Smooth muscle cell (in vitro differentiated cells): ENCODE results near the gene PPCDC. TPM values are rescaled to one million over a fixed set of nuclear protein-coding genes. Genes with fewer than 3 reads are reported as not detected.

Source experiments
- DNase-seq: peaks from one replicate; lab custom pipeline; 2025; ENCODE audit not compliant: unreplicated experiment; lab: John Stamatoyannopoulos, UW
- H2AFZ ChIP-seq: fragments of 200-600 bp; sonication (generic); 2 replicates; pipeline ENCODE4 v1.6.0; 2016; ENCODE audit warnings: antibody characterized with exemption, low read depth, mild to moderate bottlenecking
- H3F3A ChIP-seq: fragments of 200-600 bp; sonication (generic); 2 replicates; pipeline ENCODE4 v1.6.0; 2017; ENCODE audit warnings: antibody characterized with exemption, low read depth
- H3K27ac ChIP-seq: fragments of 200-600 bp; sonication (generic); 2 replicates; pipeline ENCODE4 v1.5.1; 2016; ENCODE audit warnings: low read depth, mild to moderate bottlenecking
- H3K27me3 ChIP-seq: fragments of 200-600 bp; sonication (generic); 2 replicates; pipeline ENCODE4 v1.6.1; 2016; ENCODE audit warnings: low read depth, mild to moderate bottlenecking
- H3K36me3 ChIP-seq: fragments of 200-600 bp; sonication (generic); 2 replicates; pipeline ENCODE4 v1.5.1; 2016; ENCODE audit warnings: low read depth
- H3K4me1 ChIP-seq: fragments of 200-600 bp; sonication (generic); 2 replicates; pipeline ENCODE4 v1.5.1; 2016; ENCODE audit warnings: low read depth
- H3K4me2 ChIP-seq: fragments of 200-600 bp; sonication (generic); 2 replicates; pipeline ENCODE4 v1.6.0; 2016; ENCODE audit warnings: mild to moderate bottlenecking
- H3K4me3 ChIP-seq: fragments of 200-600 bp; sonication (generic); 2 replicates; pipeline ENCODE4 v1.5.1; 2016; ENCODE audit warnings: mild to moderate bottlenecking
- H3K79me2 ChIP-seq: fragments of 200-600 bp; sonication (generic); 2 replicates; pipeline ENCODE4 v1.6.0; 2016; ENCODE audit warnings: low read depth, mild to moderate bottlenecking
- H3K9ac ChIP-seq: fragments of 200-600 bp; sonication (generic); 2 replicates; pipeline ENCODE4 v1.6.0; 2016; ENCODE audit warnings: low read depth
- H3K9me3 ChIP-seq: fragments of 200-600 bp; sonication (generic); replicated peaks from 2 replicates; pipeline ENCODE4 v1.5.1; 2016; ENCODE audit warnings: low read depth
- H4K20me1 ChIP-seq: fragments of 200-600 bp; sonication (generic); 2 replicates; pipeline ENCODE4 v1.6.0; 2016; ENCODE audit warnings: low read depth
- CTCF ChIP-seq: fragments of 200-600 bp; sonication (generic); IDR thresholded peaks from 2 replicates; pipeline ENCODE4 v1.5.1; 2017; ENCODE audit warnings: borderline replicate concordance, mild to moderate bottlenecking, antibody characterized with exemption; ENCODE audit not compliant: insufficient read depth, poor library complexity, severe bottlenecking
- WGBS: methylation state at CpG from one replicate; pipeline ENCODE4 v1.1.7; 2016; ENCODE audit warnings: low lambda C conversion rate; 5-methylcytosine and 5-hydroxymethylcytosine counted together
- polyA plus RNA-seq: library from polyadenylated mRNA; unstranded; fragments of >200 nt; fragmentation: Nextera tagmentation; extraction: Ambion mirVana; gene quantifications from 2 replicates; pipeline ENCODE4 v1.2.1, GENCODE V29; 2016
- total RNA-seq: library from RNA; depleted of rRNA; stranded (reverse); fragments of >200 nt; gene quantifications from 2 replicates; pipeline ENCODE4 v1.2.3, GENCODE V29; 2014

PPCDC gene
- total and polyA plus RNA-seq, 2 experiments from 2014 or later, result 7.8 to 33.7 TPM

DNA sequence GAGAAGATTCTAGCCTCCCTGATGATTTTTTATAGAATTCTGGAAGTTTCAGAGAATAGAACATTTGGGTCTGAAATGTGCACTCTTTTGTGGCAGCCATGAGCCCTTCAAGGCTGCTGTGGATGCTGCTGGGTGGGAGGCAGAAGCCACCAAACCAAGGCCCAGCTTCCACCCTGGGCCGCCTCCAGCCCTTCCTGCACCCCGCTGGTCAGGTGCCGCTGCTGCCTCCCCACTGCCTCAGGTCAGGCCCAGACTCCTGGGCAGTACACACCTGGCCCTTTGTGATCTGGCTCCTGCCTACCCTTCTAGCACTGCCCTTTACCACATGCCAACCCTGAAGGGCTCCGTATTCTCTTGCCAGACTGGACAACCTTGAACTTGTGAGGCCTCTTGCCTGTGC, 28.3 kb downstream of the PPCDC start:
- H3K4me2 ChIP-seq, result no peak overlapping the region
- 96% methylated on average over 4 of the region's 4 CpGs for WGBS
- no peak for TF ChIP-seq CTCF

GRCh38 chr15:75052972-75053747, 29.8 kb downstream of the PPCDC start:
- Histone ChIP-seq H4K20me1 (peaks cover 4% of the 10 kb centered on the region), H3K9ac (no peak overlapping the region), H3K79me2 (no peaks in the 10 kb centered on the region), H3K4me2 (no peak overlapping the region), H3K9me3 (no peaks in the 10 kb centered on the region), H3K27me3 (no peaks in the 10 kb centered on the region), H3K4me3 (no peak overlapping the region), H3F3A (no peaks in the 10 kb centered on the region), H3K36me3 (no peaks in the 10 kb centered on the region), H2AFZ (no peak overlapping the region), H3K4me1 (peaks cover 4% of the 10 kb centered on the region), H3K27ac (no peak overlapping the region)
- no peak for DNase-seq
- WGBS, result 96% methylated on average over 5 of the region's 5 CpGs
- TF ChIP-seq CTCF, result no peak

More for the DNA sequence above, 28.3 kb downstream of the PPCDC start:
- H3K27me3 ChIP-seq, result no peaks in the 10 kb centered on the region
- no peak overlapping the region for H3K27ac ChIP-seq
- H3K79me2 ChIP-seq, result no peaks in the 10 kb centered on the region
- no peak overlapping the region for H2AFZ ChIP-seq
- H3F3A ChIP-seq, result peaks cover 2% of the 10 kb centered on the region
- no peak overlapping the region for H3K9ac ChIP-seq
- H4K20me1 ChIP-seq, result no peaks in the 10 kb centered on the region
- peaks cover 8% of the 10 kb centered on the region for H3K4me1 ChIP-seq
- DNase-seq, result no peak
- H3K4me3 ChIP-seq, result no peak overlapping the region
- no peaks in the 10 kb centered on the region for H3K9me3 ChIP-seq
- no peaks in the 10 kb centered on the region for H3K36me3 ChIP-seq

- no peak overlapping the region for H2AFZ ChIP-seq
- H3K4me2 ChIP-seq, result no peak overlapping the region
- H3K79me2 ChIP-seq, result no peaks in the 10 kb centered on the region
- H3K27ac ChIP-seq, result no peak overlapping the region
- no peaks in the 10 kb centered on the region for H3F3A ChIP-seq
- DNase-seq, result no peak
- H3K9me3 ChIP-seq, result no peaks in the 10 kb centered on the region
- WGBS, result 97% methylated on average over 7 of the region's 7 CpGs
- H3K36me3 ChIP-seq, result no peaks in the 10 kb centered on the region
- TF ChIP-seq CTCF, result no peak
- H4K20me1 ChIP-seq, result peaks cover 5% of the 10 kb centered on the region
- H3K27me3 ChIP-seq, result no peaks in the 10 kb centered on the region
- peaks cover 8% of the 10 kb centered on the region for H3K4me1 ChIP-seq
- H3K4me3 ChIP-seq, result no peak overlapping the region
- H3K9ac ChIP-seq, result no peak overlapping the region
These were observed 30.3 kb downstream of the PPCDC start for GRCh38 chr15:75053748-75054125.
